Suprapubic skin (tissue), 4 donors: Measurements from ENCODE around the gene DTNB. TPM values are rescaled to one million over a fixed set of nuclear protein-coding genes. Genes with fewer than 3 reads are reported as not detected.

Experiments used
- DNase-seq, 2 donors: peaks; one replicate each; pipeline ENCODE4 v3.0.0-alpha.2; 2019; ENCODE audit warnings: low spot score in 2 of 2
- H3K27ac ChIP-seq: fragments of 200-600 bp; sonication (generic); one replicate; pipeline ENCODE4 v1.5.1; 2019
- H3K27me3 ChIP-seq: fragments of 200-600 bp; sonication (generic); one replicate; pipeline ENCODE4 v1.5.1; 2019
- H3K36me3 ChIP-seq: fragments of 200-600 bp; sonication (generic); one replicate; pipeline ENCODE4 v1.5.1; 2019
- H3K4me1 ChIP-seq: fragments of 200-600 bp; sonication (generic); one replicate; pipeline ENCODE4 v1.5.1; 2019
- H3K4me3 ChIP-seq: fragments of 200-600 bp; sonication (generic); one replicate; pipeline ENCODE4 v1.5.1; 2019; ENCODE audit warnings: mild to moderate bottlenecking
- H3K9me3 ChIP-seq: fragments of 200-600 bp; sonication (generic); one replicate; pipeline ENCODE4 v1.5.1; 2019
- EP300 ChIP-seq: sonication (generic); formaldehyde crosslinking; IDR thresholded peaks from one replicate; pipeline ENCODE4 v1.6.1; 2017; ENCODE audit warnings: antibody characterized with exemption
- POLR2A ChIP-seq, 2 donors: fragments of 450-650 bp; IDR thresholded peaks; one replicate each; pipeline ENCODE4 v1.6.1; 2017; ENCODE audit warnings: antibody characterized with exemption in 2 of 2, mild to moderate bottlenecking in 2 of 2, moderate library complexity in 2 of 2
- POLR2AphosphoS5 ChIP-seq, 3 donors: sonication (generic); formaldehyde crosslinking; IDR thresholded peaks; one replicate each; pipeline ENCODE4 v1.6.1; 2017; ENCODE audit warnings: antibody characterized with exemption in 3 of 3
- WGBS: methylation state at CpG from one replicate; pipeline ENCODE4 v1.1.5; 2018; 5-methylcytosine and 5-hydroxymethylcytosine counted together
- total RNA-seq, 4 donors: library from RNA; depleted of rRNA; stranded (reverse); fragments of >200 nt; gene quantifications; one replicate each; pipeline ENCODE4 v1.1.0, GENCODE V29; 2016
- TF ChIP-seq, protein P1 (sequence below), 2 donors: fragments of 200-600 bp in 1 of 2; fragments of 450-650 bp in 1 of 2; sonication (generic) in 1 of 2; IDR thresholded peaks; one replicate each; pipeline ENCODE4 v1.5.1; 2016 to 2019; ENCODE audit warnings: antibody characterized with exemption in 2 of 2, mild to moderate bottlenecking in 1 of 2, moderate library complexity in 1 of 2

Gene DTNB
- total RNA-seq, 4 donors from 2014 or later = 11.8 to 40.1 (median 24.1) TPM

DNA sequence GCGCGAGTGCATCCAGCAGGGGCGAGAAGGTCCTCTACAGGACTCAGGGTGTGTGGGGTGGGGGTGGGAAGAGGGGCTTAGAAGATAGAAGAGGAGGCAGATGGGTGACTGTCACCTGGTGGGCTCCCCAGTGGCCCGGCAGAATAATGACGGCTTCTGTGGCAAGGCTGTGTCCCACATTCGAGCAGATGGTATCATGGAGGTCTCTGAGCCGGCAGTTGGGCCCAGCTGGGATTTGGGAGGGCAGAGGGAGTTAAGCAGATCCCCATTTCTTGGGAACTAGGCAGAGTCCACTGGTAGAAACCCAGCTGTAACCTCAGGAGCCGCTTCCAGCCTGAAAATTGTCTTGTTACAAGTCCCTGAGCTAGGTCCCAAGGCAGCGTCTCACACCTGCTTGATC is 28.4 kb upstream of the DTNB start:
- DNase-seq = peak in 1 of 2 donors; percentile 29
- Histone ChIP-seq H3K27me3 (no peaks in the 10 kb centered on the region), H3K9me3 (no peaks in the 10 kb centered on the region), H3K27ac (no peak overlapping the region), H3K4me1 (peaks cover 2% of the 10 kb centered on the region), H3K36me3 (no peaks in the 10 kb centered on the region), H3K4me3 (no peak overlapping the region)
- TF ChIP-seq POLR2AphosphoS5 (IDR thresholded peaks at IDR 0.05) (no peak), POLR2A (IDR thresholded peaks at IDR 0.05) (no peak), EP300 (no peak)
- TF ChIP-seq, protein P1, sequence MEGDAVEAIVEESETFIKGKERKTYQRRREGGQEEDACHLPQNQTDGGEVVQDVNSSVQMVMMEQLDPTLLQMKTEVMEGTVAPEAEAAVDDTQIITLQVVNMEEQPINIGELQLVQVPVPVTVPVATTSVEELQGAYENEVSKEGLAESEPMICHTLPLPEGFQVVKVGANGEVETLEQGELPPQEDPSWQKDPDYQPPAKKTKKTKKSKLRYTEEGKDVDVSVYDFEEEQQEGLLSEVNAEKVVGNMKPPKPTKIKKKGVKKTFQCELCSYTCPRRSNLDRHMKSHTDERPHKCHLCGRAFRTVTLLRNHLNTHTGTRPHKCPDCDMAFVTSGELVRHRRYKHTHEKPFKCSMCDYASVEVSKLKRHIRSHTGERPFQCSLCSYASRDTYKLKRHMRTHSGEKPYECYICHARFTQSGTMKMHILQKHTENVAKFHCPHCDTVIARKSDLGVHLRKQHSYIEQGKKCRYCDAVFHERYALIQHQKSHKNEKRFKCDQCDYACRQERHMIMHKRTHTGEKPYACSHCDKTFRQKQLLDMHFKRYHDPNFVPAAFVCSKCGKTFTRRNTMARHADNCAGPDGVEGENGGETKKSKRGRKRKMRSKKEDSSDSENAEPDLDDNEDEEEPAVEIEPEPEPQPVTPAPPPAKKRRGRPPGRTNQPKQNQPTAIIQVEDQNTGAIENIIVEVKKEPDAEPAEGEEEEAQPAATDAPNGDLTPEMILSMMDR (IDR thresholded peaks at IDR 0.05) = no peak
- WGBS = 92% methylated on average over 9 of the region's 9 CpGs

DNA sequence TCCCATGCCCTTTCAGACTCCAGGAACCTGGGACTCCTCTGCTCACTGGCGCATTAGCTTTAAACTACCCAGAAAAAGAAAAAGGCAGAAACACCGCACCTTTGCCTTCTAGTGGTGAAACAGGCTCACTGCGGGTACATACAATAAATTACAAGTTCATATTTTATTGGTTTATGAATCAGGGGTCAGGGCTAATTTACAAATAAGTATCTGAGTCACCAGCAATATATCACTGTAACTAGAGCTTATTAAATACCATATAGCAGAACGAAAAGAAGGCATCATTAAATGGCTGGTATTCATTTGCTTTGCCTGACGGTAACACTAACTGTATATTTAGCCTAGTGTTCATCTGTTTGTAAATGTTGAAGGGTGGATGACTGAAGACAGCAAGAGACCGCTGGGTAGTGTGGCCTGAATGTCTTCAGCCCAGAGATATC is 26.9 kb upstream of the DTNB start:
- Histone ChIP-seq H3K27me3 (no peaks in the 10 kb centered on the region), H3K27ac (no peak overlapping the region), H3K4me3 (no peak overlapping the region), H3K9me3 (no peaks in the 10 kb centered on the region), H3K4me1 (peaks cover 2% of the 10 kb centered on the region), H3K36me3 (no peaks in the 10 kb centered on the region)
- TF ChIP-seq POLR2AphosphoS5 (IDR thresholded peaks at IDR 0.05) = no peak
- TF ChIP-seq, protein P1 (IDR thresholded peaks at IDR 0.05) = peak; percentile 46 to 69
- WGBS = 30% methylated on average over 6 of the region's 6 CpGs
- peak in 1 of 2 donors; percentile 29 for DNase-seq

DNA sequence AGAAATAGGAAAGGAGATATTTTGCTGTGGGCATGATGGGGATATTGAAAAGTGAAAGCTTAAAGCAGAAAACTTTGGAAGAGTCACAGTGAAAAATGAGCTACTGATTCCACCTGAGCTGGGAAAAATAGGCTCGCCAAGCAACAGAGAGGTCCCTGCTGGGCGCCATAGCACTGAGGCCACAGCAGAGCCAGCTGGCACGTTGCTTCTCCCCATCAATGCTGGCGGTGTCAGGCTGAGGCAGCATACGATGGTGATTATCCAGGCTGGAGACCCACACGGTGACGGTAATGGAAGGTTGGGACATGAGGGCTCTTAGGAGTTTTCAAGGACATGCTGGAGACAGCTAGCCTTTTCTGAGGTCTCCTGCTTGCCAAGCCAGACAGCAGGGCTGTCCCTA is 25.8 kb upstream of the DTNB start:
- H3K27me3 ChIP-seq = no peaks in the 10 kb centered on the region
- H3K36me3 ChIP-seq = no peaks in the 10 kb centered on the region
- peak in 1 of 2 donors; percentile 13 for DNase-seq

DNA sequence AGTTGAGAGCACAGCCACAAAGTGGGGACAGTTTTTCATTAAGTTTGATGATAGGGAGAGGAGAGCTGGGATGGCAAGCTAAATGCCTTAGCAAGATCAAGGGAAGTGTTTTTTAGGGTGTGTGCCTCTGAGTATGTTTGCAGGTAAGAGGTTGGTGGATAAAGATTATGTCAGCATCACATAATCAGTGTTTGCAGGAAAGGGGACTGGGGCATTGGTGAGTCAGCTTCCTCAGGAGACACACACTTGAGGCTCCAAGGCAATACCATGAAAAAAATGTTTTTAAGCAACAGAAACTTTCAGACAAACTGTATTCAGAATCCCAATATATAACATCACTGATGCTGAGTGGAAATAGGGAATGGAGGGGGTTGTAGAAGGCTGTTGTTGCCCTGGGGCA is 25.4 kb upstream of the DTNB start:
- no peak for TF ChIP-seq POLR2A (IDR thresholded peaks at IDR 0.05)
- TF ChIP-seq POLR2AphosphoS5 (IDR thresholded peaks at IDR 0.05) = no peak
- TF ChIP-seq, protein P1 (IDR thresholded peaks at IDR 0.05) = no peak
- H3K27me3 ChIP-seq = no peaks in the 10 kb centered on the region
- no peak for DNase-seq
- no peak overlapping the region for H3K4me3 ChIP-seq
- no peak overlapping the region for H3K27ac ChIP-seq
- no peaks in the 10 kb centered on the region for H3K36me3 ChIP-seq
- H3K4me1 ChIP-seq = peaks cover 2% of the 10 kb centered on the region
- no peaks in the 10 kb centered on the region for H3K9me3 ChIP-seq

More for the DNA sequence above, 25.8 kb upstream of the DTNB start:
- 70% methylated on average over 7 of the region's 7 CpGs for WGBS
- TF ChIP-seq EP300 (no peak), POLR2AphosphoS5 (IDR thresholded peaks at IDR 0.05) (no peak), POLR2A (IDR thresholded peaks at IDR 0.05) (no peak)
- TF ChIP-seq, protein P1 (IDR thresholded peaks at IDR 0.05) = no peak
- Histone ChIP-seq H3K27ac (no peak overlapping the region), H3K4me1 (peaks cover 2% of the 10 kb centered on the region), H3K4me3 (no peak overlapping the region), H3K9me3 (no peaks in the 10 kb centered on the region)

DNA sequence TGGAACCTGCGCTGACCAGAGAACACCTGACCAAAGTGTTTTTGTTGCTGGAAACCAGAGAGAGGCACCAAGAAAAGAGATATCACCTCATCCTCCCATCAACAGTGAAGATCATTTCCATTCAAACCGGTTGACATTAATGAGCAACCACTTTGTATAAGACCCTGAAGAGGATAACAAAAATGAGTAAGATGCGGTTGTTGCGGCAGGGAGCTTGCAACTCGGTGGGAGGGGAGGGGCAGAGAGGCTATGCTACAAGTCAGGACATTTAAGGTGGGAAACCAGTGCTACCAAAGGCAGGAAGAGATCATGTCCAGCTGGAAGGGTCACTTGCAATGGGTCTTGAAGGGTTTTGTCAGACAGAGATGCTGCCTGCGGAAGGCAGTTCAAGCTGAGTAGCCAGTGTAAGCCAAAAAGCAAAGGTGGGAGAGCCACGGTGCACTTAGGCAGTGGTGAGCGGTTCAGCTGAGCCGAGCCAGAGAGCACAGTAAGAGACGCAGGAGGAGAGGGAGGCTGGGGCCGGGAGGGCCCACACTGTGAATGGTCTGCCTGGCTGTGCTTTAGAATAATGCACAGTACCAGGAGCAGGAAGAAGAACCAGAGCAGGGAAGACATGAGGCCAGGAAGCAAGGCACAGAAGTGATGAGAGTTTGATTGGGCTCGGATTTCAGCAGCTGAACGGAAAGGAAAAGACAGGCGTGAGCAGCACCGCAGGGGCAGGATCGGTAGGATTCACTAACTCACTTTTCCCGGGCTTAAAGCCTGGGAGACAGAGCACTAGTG is 24.4 kb upstream of the DTNB start:
- H3K27ac ChIP-seq = no peak overlapping the region
- H3K27me3 ChIP-seq = no peaks in the 10 kb centered on the region
- TF ChIP-seq POLR2A (IDR thresholded peaks at IDR 0.05) = no peak
- no peak for TF ChIP-seq POLR2AphosphoS5 (IDR thresholded peaks at IDR 0.05)
- H3K4me3 ChIP-seq = no peak overlapping the region
- peak in 1 of 2 donors; percentile 40 for DNase-seq
- H3K9me3 ChIP-seq = no peaks in the 10 kb centered on the region
- WGBS = 57% methylated on average over 17 of the region's 17 CpGs
- H3K4me1 ChIP-seq = peaks cover 2% of the 10 kb centered on the region
- no peaks in the 10 kb centered on the region for H3K36me3 ChIP-seq
